ENCODE data around the gene KRTAP5-9. TPM values are rescaled to one million over a fixed set of nuclear protein-coding genes. Genes with fewer than 3 reads are reported as not detected.
"Not testable (repeated sequence)": the region's sequence is repeated elsewhere in the genome, so short reads cannot be mapped to it uniquely, and the experiment has no call there.

The KRTAP5-9 gene
- total and polyA plus RNA-seq, 2 experiments from 2014 or later, result 0.13 to 0.23 TPM

DNA sequence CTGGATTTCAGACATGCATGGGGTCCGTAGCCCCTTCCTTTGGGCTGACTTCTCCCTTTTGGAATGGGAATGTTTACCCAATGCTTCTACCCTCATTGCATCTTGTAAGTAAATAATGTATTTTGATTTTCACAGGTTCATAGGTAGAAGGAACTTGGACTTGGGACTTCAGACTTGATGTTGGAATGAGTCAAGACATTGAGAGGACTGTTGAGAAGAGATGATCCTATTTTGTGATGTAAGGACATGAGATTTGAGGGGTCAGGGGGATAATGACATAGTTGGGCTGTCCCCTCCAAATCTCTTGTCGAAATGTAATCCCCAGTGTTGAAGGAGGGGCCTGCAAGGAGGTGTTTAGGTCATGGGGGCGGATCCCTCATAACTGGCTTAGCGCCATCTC lies 16.2 kb downstream of the KRTAP5-9 start:
- WGBS (ENCODE audit: low lambda C conversion rate, missing lambda C conversion rate), result 93% methylated on average over 4 of the region's 4 CpGs
- no peaks in the 10 kb centered on the region for H3K36me3 ChIP-seq (replicated peaks; ENCODE audit: insufficient read depth, low read depth)
- TF ChIP-seq EZH2phosphoT487 (IDR thresholded peaks at IDR 0.05; ENCODE audit: low read depth, severe bottlenecking, unreplicated experiment) (no peak), EZH2 (IDR thresholded peaks at IDR 0.05; ENCODE audit: borderline replicate concordance) (no peak), CTCF (IDR thresholded peaks at IDR 0.05; ENCODE audit: poor library complexity) (no peak)
- H3K27me3 ChIP-seq, result no peaks in the 10 kb centered on the region
- no peaks in the 10 kb centered on the region for H3K9me3 ChIP-seq (ENCODE audit: low read depth)
- DNase-seq (ENCODE audit: low spot score), result no peak
- no peaks in the 10 kb centered on the region for H4K20me1 ChIP-seq (ENCODE audit: insufficient read depth, poor library complexity, severe bottlenecking)
- H3K27ac ChIP-seq, result no peak overlapping the region
- no peaks in the 10 kb centered on the region for H3K4me1 ChIP-seq (ENCODE audit: insufficient read depth)
- no peaks in the 10 kb centered on the region for H3K79me2 ChIP-seq
- H3K4me2 ChIP-seq, result no peak overlapping the region
- H2AFZ ChIP-seq, result no peak overlapping the region
- no peaks in the 10 kb centered on the region for H3K9me2 ChIP-seq (replicated peaks; ENCODE audit: insufficient read depth)
- H3K4me3 ChIP-seq, result no peak overlapping the region

- Histone ChIP-seq H3K27ac (no peak within 1 kb of the TSS), H3K4me1 (ENCODE audit: insufficient read depth) (no peaks in the 10 kb centered on the region), H3K4me3 (no peak within 1 kb of the TSS), H2AFZ (no peak within 1 kb of the TSS), H3K36me3 (replicated peaks; ENCODE audit: insufficient read depth, low read depth) (no peaks in the 10 kb centered on the region), H4K20me1 (ENCODE audit: insufficient read depth, poor library complexity, severe bottlenecking) (no peaks in the 10 kb centered on the region), H3K9me3 (ENCODE audit: low read depth) (no peaks in the 10 kb centered on the region), H3K27me3 (no peaks in the 10 kb centered on the region), H3K9me2 (replicated peaks; ENCODE audit: insufficient read depth) (no peaks in the 10 kb centered on the region), H3K4me2 (no peak within 1 kb of the TSS), H3K79me2 (no peaks in the 10 kb centered on the region)
- WGBS (ENCODE audit: low lambda C conversion rate, missing lambda C conversion rate), result 86% methylated on average over 5 of the region's 5 CpGs
- TF ChIP-seq CTCF (IDR thresholded peaks at IDR 0.05; ENCODE audit: poor library complexity) (no peak), EZH2 (IDR thresholded peaks at IDR 0.05; ENCODE audit: borderline replicate concordance) (no peak), EZH2phosphoT487 (IDR thresholded peaks at IDR 0.05; ENCODE audit: low read depth, severe bottlenecking, unreplicated experiment) (no peak)
- no peak for DNase-seq (ENCODE audit: low spot score)
Observed at GRCh38 chr11:71565263-71565662, 17.0 kb downstream of the KRTAP5-9 start, which contains the start of gene KRTAP5-10. TSS of gene KRTAP5-10 (plus strand) at chr11:71565563. CDS start at chr11:71565588, 25 bp downstream.

GRCh38 chr11:71566081-71566620 lies 17.9 kb downstream of the KRTAP5-9 start:
- Histone ChIP-seq H3K36me3 (replicated peaks; ENCODE audit: insufficient read depth, low read depth) (no peaks in the 10 kb centered on the region), H3K9me2 (replicated peaks; ENCODE audit: insufficient read depth) (no peaks in the 10 kb centered on the region), H3K79me2 (no peaks in the 10 kb centered on the region), H2AFZ (no peak overlapping the region), H3K4me3 (no peak overlapping the region), H3K4me2 (no peak overlapping the region), H4K20me1 (ENCODE audit: insufficient read depth, poor library complexity, severe bottlenecking) (no peaks in the 10 kb centered on the region), H3K4me1 (ENCODE audit: insufficient read depth) (no peaks in the 10 kb centered on the region), H3K27ac (no peak overlapping the region), H3K27me3 (no peaks in the 10 kb centered on the region), H3K9me3 (ENCODE audit: low read depth) (no peaks in the 10 kb centered on the region)
- no peak for TF ChIP-seq EZH2phosphoT487 (IDR thresholded peaks at IDR 0.05; ENCODE audit: low read depth, severe bottlenecking, unreplicated experiment)
- no peak for TF ChIP-seq CTCF (IDR thresholded peaks at IDR 0.05; ENCODE audit: poor library complexity)
- 97% methylated on average over 10 of the region's 10 CpGs for WGBS (ENCODE audit: low lambda C conversion rate, missing lambda C conversion rate)
- no peak for DNase-seq (ENCODE audit: low spot score)

GRCh38 chr11:71566626-71567599 lies 18.7 kb downstream of the KRTAP5-9 start:
- 68% methylated on average over 20 of the region's 21 CpGs for WGBS (ENCODE audit: low lambda C conversion rate, missing lambda C conversion rate)
- not testable (repeated sequence) for H3K4me3 ChIP-seq; H3K9me3 ChIP-seq (ENCODE audit: low read depth)

GRCh38 chr11:71567633-71568032 lies 19.4 kb downstream of the KRTAP5-9 start:
- H3K9me3 ChIP-seq (ENCODE audit: low read depth); H3K4me1 ChIP-seq (ENCODE audit: insufficient read depth); H3K4me3 ChIP-seq; H3K79me2 ChIP-seq; H3K27ac ChIP-seq; H3K9me2 ChIP-seq (replicated peaks; ENCODE audit: insufficient read depth); H3K36me3 ChIP-seq (replicated peaks; ENCODE audit: insufficient read depth, low read depth); H4K20me1 ChIP-seq (ENCODE audit: insufficient read depth, poor library complexity, severe bottlenecking); DNase-seq (ENCODE audit: low spot score); H3K4me2 ChIP-seq; H3K27me3 ChIP-seq; H2AFZ ChIP-seq: not testable (repeated sequence)
- WGBS (ENCODE audit: low lambda C conversion rate, missing lambda C conversion rate), result 70% methylated on average over 8 of the region's 8 CpGs

More at GRCh38 chr11:71566626-71567599, 18.7 kb downstream of the KRTAP5-9 start:
- H3K36me3 ChIP-seq (replicated peaks; ENCODE audit: insufficient read depth, low read depth); DNase-seq (ENCODE audit: low spot score); H3K79me2 ChIP-seq; H4K20me1 ChIP-seq (ENCODE audit: insufficient read depth, poor library complexity, severe bottlenecking); H3K4me2 ChIP-seq; H2AFZ ChIP-seq; H3K27ac ChIP-seq; H3K27me3 ChIP-seq; H3K9me2 ChIP-seq (replicated peaks; ENCODE audit: insufficient read depth); H3K4me1 ChIP-seq (ENCODE audit: insufficient read depth): not testable (repeated sequence)

All from hepatocyte (in vitro differentiated cells).